H1 (cell line): ENCODE results near the gene NMD3. TPM values are rescaled to one million over a fixed set of nuclear protein-coding genes. Genes with fewer than 3 reads are reported as not detected.

ENCODE experiments used
- CTCF ChIA-PET: fragments of 300-600 bp; sonication (Branson Sonifier 250); formaldehyde crosslinking; loops from one replicate; lab custom pipeline; 2021; ENCODE audit not compliant: partially characterized antibody; lab: Charles Lee
- POLR2A ChIA-PET: fragments of 300-600 bp; sonication (Branson Sonifier 250); formaldehyde crosslinking; loops from one replicate; lab custom pipeline; 2021; ENCODE audit warnings: inconsistent platforms; ENCODE audit not compliant: partially characterized antibody; lab: Charles Lee
- DNase-seq, 2 experiments: peaks; one replicate each; pipeline versions ENCODE4 v3.0.0 to v3.0.0-alpha.2; 2010 to 2022; ENCODE audit warnings: low spot score in 2 of 2, low read depth in 1 of 2, mixed read lengths in 1 of 2
- FAIRE-seq: peaks from 2 replicates; lab custom pipeline; 2011; peaks lifted over from hg19 to GRCh38; lab: Jason Lieb, UNC
- H2AFZ ChIP-seq: 2 replicates; pipeline ENCODE4 v1.8.1; 2012; ENCODE audit warnings: low read length, inconsistent platforms
- H2AK5ac ChIP-seq: 2 replicates; pipeline ENCODE4 v1.6.1; 2013; ENCODE audit warnings: low read depth, low read length
- H2BK120ac ChIP-seq: replicated peaks from 2 replicates; pipeline ENCODE3; 2013; ENCODE audit warnings: low read depth, low read length, inconsistent platforms
- H2BK12ac ChIP-seq: 2 replicates; pipeline ENCODE4 v1.6.1; 2013; ENCODE audit warnings: low read depth, low read length
- H2BK15ac ChIP-seq: 2 replicates; pipeline ENCODE4 v1.6.1; 2013; ENCODE audit warnings: low read length
- H2BK20ac ChIP-seq: 2 replicates; pipeline ENCODE4 v1.6.1; 2013; ENCODE audit warnings: low read length
- H2BK5ac ChIP-seq: 2 replicates; pipeline ENCODE4 v1.6.1; 2013; ENCODE audit warnings: low read depth, low read length
- H3K14ac ChIP-seq: 2 replicates; pipeline ENCODE4 v1.6.1; 2013; ENCODE audit warnings: inconsistent platforms; ENCODE audit not compliant: insufficient read length
- H3K18ac ChIP-seq: 2 replicates; pipeline ENCODE4 v1.6.1; 2013; ENCODE audit warnings: low read length; ENCODE audit errors: extremely low read depth
- H3K23ac ChIP-seq: 2 replicates; pipeline ENCODE4 v1.6.1; 2013; ENCODE audit warnings: inconsistent platforms; ENCODE audit not compliant: insufficient read length
- H3K23me2 ChIP-seq: 2 replicates; pipeline ENCODE4 v1.6.1; 2013; ENCODE audit warnings: low read depth, low read length
- H3K27ac ChIP-seq: 2 replicates; pipeline ENCODE4 v1.6.1; 2011; ENCODE audit warnings: low read depth, low read length, inconsistent platforms
- H3K27me3 ChIP-seq, 4 experiments: replicated peaks in 1 of 4; 1 replicate in 1 of 4; 2 replicates in 3 of 4; pipeline versions ENCODE4 v1.6.1 to v1.8.1; 2011 to 2013; ENCODE audit warnings: low read length in 3 of 4, mild to moderate bottlenecking in 3 of 4, inconsistent platforms in 2 of 4, mixed read lengths in 2 of 4, moderate library complexity in 1 of 4; ENCODE audit not compliant: control insufficient read depth in 3 of 4, insufficient read depth in 3 of 4; ENCODE audit errors: extremely low read depth in 1 of 4
- H3K36me3 ChIP-seq, 4 experiments: 2 replicates each; pipeline versions ENCODE4 v1.6.1 to v1.8.1; 2011 to 2013; ENCODE audit warnings: mild to moderate bottlenecking in 4 of 4, low read length in 3 of 4, moderate library complexity in 2 of 4, control low read depth in 1 of 4, inconsistent platforms in 1 of 4; ENCODE audit not compliant: insufficient read depth in 4 of 4, control insufficient read depth in 2 of 4
- H3K4ac ChIP-seq: replicated peaks from 2 replicates; pipeline ENCODE3; 2013; ENCODE audit warnings: low read length, low read depth, mixed read lengths, inconsistent platforms; ENCODE audit not compliant: insufficient read length
- H3K4me1 ChIP-seq, 4 experiments: replicated peaks in 1 of 4; 1 replicate in 1 of 4; 2 replicates in 3 of 4; pipeline versions ENCODE4 v1.6.1 to v1.8.1; 2011 to 2013; ENCODE audit warnings: low read length in 3 of 4, inconsistent platforms in 2 of 4, mixed read lengths in 1 of 4; ENCODE audit not compliant: insufficient read depth in 4 of 4, control insufficient read depth in 3 of 4
- H3K4me2 ChIP-seq, 2 experiments: 2 replicates each; pipeline versions ENCODE4 v1.6.1 to v1.8.1; 2011 to 2013; ENCODE audit warnings: low read depth in 2 of 2, low read length in 2 of 2, control low read depth in 1 of 2, inconsistent platforms in 1 of 2, mild to moderate bottlenecking in 1 of 2; ENCODE audit not compliant: insufficient read depth in 1 of 2
- H3K4me3 ChIP-seq, 4 experiments: fragments of 200-600, 300-600 bp in 1 of 4; sonication (generic), shearing (Covaris generic), sonication (Bioruptor Twin) in 1 of 4; 2 replicates each; pipeline versions ENCODE4 v1.5.1 to v1.8.1; 2011 to 2016; ENCODE audit warnings: low read length in 4 of 4, low read depth in 3 of 4, control low read depth in 2 of 4, inconsistent platforms in 2 of 4, mild to moderate bottlenecking in 2 of 4, mixed read lengths in 1 of 4, moderate library complexity in 1 of 4; ENCODE audit not compliant: insufficient read depth in 2 of 4; ENCODE audit errors: extremely low read depth in 1 of 4
- H3K56ac ChIP-seq: replicated peaks from 2 replicates; pipeline ENCODE3; 2013; ENCODE audit warnings: low read depth, mild to moderate bottlenecking, mixed read lengths, low read length, inconsistent platforms; ENCODE audit not compliant: insufficient read length
- H3K79me1 ChIP-seq: 2 replicates; pipeline ENCODE4 v1.6.1; 2013; ENCODE audit warnings: low read depth, low read length, control low read depth
- H3K79me2 ChIP-seq, 2 experiments: 2 replicates each; pipeline versions ENCODE4 v1.6.1 to v1.8.1; 2012 to 2013; ENCODE audit warnings: low read length in 2 of 2, mild to moderate bottlenecking in 2 of 2, inconsistent platforms in 1 of 2; ENCODE audit not compliant: insufficient read depth in 2 of 2, control insufficient read depth in 1 of 2
- H3K9ac ChIP-seq, 4 experiments: replicated peaks in 1 of 4; 1 replicate in 1 of 4; 2 replicates in 3 of 4; pipeline versions ENCODE4 v1.6.1 to v1.8.1; 2011 to 2013; ENCODE audit warnings: low read depth in 3 of 4, low read length in 3 of 4, control low read depth in 2 of 4, mild to moderate bottlenecking in 2 of 4, moderate library complexity in 2 of 4, inconsistent platforms in 1 of 4; ENCODE audit errors: extremely low read depth in 1 of 4
- H3K9me3 ChIP-seq, 2 experiments: 2 replicates each; pipeline versions ENCODE4 v1.6.1 to v1.8.1; 2012 to 2013; ENCODE audit warnings: mild to moderate bottlenecking in 2 of 2, moderate library complexity in 2 of 2, control low read depth in 1 of 2, inconsistent platforms in 1 of 2, low read depth in 1 of 2, low read length in 1 of 2, mixed read lengths in 1 of 2; ENCODE audit not compliant: insufficient read depth in 2 of 2
- H4K20me1 ChIP-seq, 2 experiments: replicated peaks in 1 of 2; 2 replicates each; pipeline versions ENCODE3 to v1.8.1; 2011 to 2013; ENCODE audit warnings: inconsistent platforms in 2 of 2, low read length in 2 of 2, mild to moderate bottlenecking in 1 of 2; ENCODE audit not compliant: insufficient read depth in 2 of 2, control insufficient read depth in 1 of 2
- H4K5ac ChIP-seq: 2 replicates; pipeline ENCODE4 v1.6.1; 2013; ENCODE audit warnings: low read length, low read depth, mixed read lengths, inconsistent platforms; ENCODE audit not compliant: insufficient read length
- H4K8ac ChIP-seq: 2 replicates; pipeline ENCODE4 v1.8.0; 2013; ENCODE audit warnings: mild to moderate bottlenecking, moderate library complexity, low read length, inconsistent platforms; ENCODE audit not compliant: insufficient read depth; ENCODE audit errors: extremely low read depth
- H4K91ac ChIP-seq: replicated peaks from 2 replicates; pipeline ENCODE3; 2013; ENCODE audit warnings: low read length, mixed read lengths, inconsistent platforms; ENCODE audit not compliant: insufficient read length
- ASH2L ChIP-seq: fragments of 200-600, 300-600 bp; sonication (generic); IDR thresholded peaks from one replicate; pipeline ENCODE4 v1.7.1; 2017; ENCODE audit warnings: low read length
- CEBPB ChIP-seq: IDR thresholded peaks from 2 replicates; pipeline ENCODE4 v1.6.1; 2012; ENCODE audit warnings: low read depth, low read length
- CHD1 ChIP-seq: IDR thresholded peaks from 2 replicates; pipeline ENCODE4 v1.6.1; 2012; ENCODE audit warnings: low read depth, low read length, improper control_type of control experiment
- CTBP2 ChIP-seq: IDR thresholded peaks from 2 replicates; pipeline ENCODE4 v1.7.0; 2011; ENCODE audit warnings: borderline replicate concordance, mild to moderate bottlenecking, moderate library complexity, mixed read lengths, low read length; ENCODE audit not compliant: insufficient read depth, insufficient read length
- KDM1A ChIP-seq: fragments of 200-600, 300-600 bp; sonication (generic); IDR thresholded peaks from 2 replicates; pipeline ENCODE4 v1.7.1; 2016; ENCODE audit warnings: mild to moderate bottlenecking, low read length, borderline replicate concordance
- NRF1 ChIP-seq: IDR thresholded peaks from 2 replicates; pipeline ENCODE4 v1.6.1; 2011; ENCODE audit warnings: mild to moderate bottlenecking, low read depth, low read length, improper control_type of control experiment
- POLR2AphosphoS5 ChIP-seq: IDR thresholded peaks from 2 replicates; pipeline ENCODE4 v1.6.1; 2011; ENCODE audit warnings: low read depth, low read length
- RBBP5 ChIP-seq: IDR thresholded peaks from 2 replicates; pipeline ENCODE4 v1.7.1; 2012; ENCODE audit warnings: low read depth, mild to moderate bottlenecking, inconsistent platforms, low read length, moderate library complexity, borderline replicate concordance
- RFX5 ChIP-seq: IDR thresholded peaks from 2 replicates; pipeline ENCODE4 v1.6.1; 2011; ENCODE audit warnings: low read depth, low read length, improper control_type of control experiment, borderline replicate concordance
- RXRA ChIP-seq: IDR thresholded peaks from 2 replicates; pipeline ENCODE4 v1.6.1; 2011; ENCODE audit warnings: low read depth, mild to moderate bottlenecking, low read length, moderate library complexity; ENCODE audit not compliant: insufficient read depth
- SP1 ChIP-seq: IDR thresholded peaks from 2 replicates; pipeline ENCODE4 v1.6.1; 2011; ENCODE audit warnings: low read depth, low read length
- SRF ChIP-seq: IDR thresholded peaks from 2 replicates; pipeline ENCODE4 v1.6.1; 2011; ENCODE audit warnings: mild to moderate bottlenecking, low read depth, low read length, moderate library complexity
- TAF1 ChIP-seq: IDR thresholded peaks from 2 replicates; pipeline ENCODE4 v1.6.1; 2011; ENCODE audit warnings: mild to moderate bottlenecking, low read depth, low read length
- TBP ChIP-seq: IDR thresholded peaks from 2 replicates; pipeline ENCODE4 v1.6.1; 2011; ENCODE audit warnings: low read depth, low read length, improper control_type of control experiment
- polyA plus RNA-seq, 7 experiments: library from polyadenylated mRNA; depleted of rRNA in 3 of 7; stranded (reverse) in 5 of 7; unstranded in 2 of 7; fragments of >200 nt in 5 of 7; fragments of 200-250 nt in 2 of 7; gene quantifications; 1 replicate in 5 of 7; 2 replicates in 1 of 7; 4 replicates in 1 of 7; pipeline versions ENCODE4 v1.2.1 to v1.2.3, GENCODE V29; 2011 to 2013; ENCODE audit warnings: missing spikeins in 2 of 7, mixed read lengths in 2 of 7
- total RNA-seq: library from RNA; stranded (reverse); fragmentation: NEBNext Ultra II Directional; extraction: Animal tissue kit (Norgen Biotek cat#: 25700); gene quantifications from 2 replicates; pipeline ENCODE4 v1.2.1, GENCODE V29; 2021

The NMD3 gene
- total and polyA plus RNA-seq, 2 of the 8 experiments (the other 6 are each of a cell fraction or from before 2014, with no cell fraction given), result 12.1 to 64.2 TPM

DNA sequence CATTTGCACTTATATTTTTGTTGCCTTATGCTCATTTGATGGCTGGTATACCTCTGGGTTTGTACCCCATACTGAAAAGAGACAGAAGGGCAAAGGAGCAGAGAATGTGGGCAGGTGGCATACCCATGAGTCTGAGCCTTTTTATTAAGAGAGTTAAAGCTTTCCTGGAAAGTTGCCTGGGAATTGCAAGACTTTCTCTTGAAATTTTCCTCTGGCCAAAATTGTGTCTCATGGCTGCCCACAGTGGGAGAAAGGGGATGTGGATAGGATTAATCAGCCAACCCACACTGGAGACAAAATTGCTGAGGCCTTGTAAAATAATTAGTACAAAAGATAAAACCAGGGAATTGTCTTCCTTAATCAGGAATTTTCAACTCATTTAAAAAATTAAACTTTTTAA, 8.2 kb upstream of the NMD3 start:
- Histone ChIP-seq H3K79me1 (no peaks in the 10 kb centered on the region), H3K23ac (no peak overlapping the region), H2AK5ac (no peak overlapping the region), H4K8ac (no peak overlapping the region), H3K23me2 (no peaks in the 10 kb centered on the region), H2AFZ (no peak overlapping the region), H3K14ac (no peak overlapping the region), H3K9me3 (no peaks in the 10 kb centered on the region), H3K4me1 (peaks cover 0 to 3% (median 1%) of the 10 kb centered on the region in 4 experiments; a peak in 1 of 7 replicates), H4K20me1 (no peaks in the 10 kb centered on the region), H3K79me2 (no peaks in the 10 kb centered on the region), H3K27ac (no peak overlapping the region), H2BK15ac (no peak overlapping the region), H2BK20ac (no peak overlapping the region), H2BK120ac (no peak overlapping the region), H3K4me2 (no peak overlapping the region), H4K5ac (no peak overlapping the region), H3K27me3 (peaks cover 0 to 1% (median 0%) of the 10 kb centered on the region in 4 experiments; a peak in 1 of 7 replicates), H4K91ac (no peak overlapping the region), H2BK5ac (no peak overlapping the region), H3K56ac (no peak overlapping the region), H2BK12ac (no peak overlapping the region), H3K18ac (no peak overlapping the region), H3K4me3 (no peak overlapping the region), H3K36me3 (no peaks in the 10 kb centered on the region), H3K9ac (no peak overlapping the region), H3K4ac (no peak overlapping the region)
- FAIRE-seq, result no peak
- ChIA-PET POLR2A (no interaction called here), CTCF (interaction anchor here (1.0 to 2.3 kb wide), 4 partner anchors 11 to 526 kb away, joined by 3 to 10 read pairs (median 4); no protein-coding TSS in a partner anchor)
- TF ChIP-seq CTBP2 (no peak), CEBPB (no peak), ASH2L (no peak), TBP (no peak), RBBP5 (no peak), TAF1 (no peak), SRF (no peak), RFX5 (no peak), CHD1 (no peak), RXRA (no peak), KDM1A (no peak), POLR2AphosphoS5 (no peak), NRF1 (no peak), SP1 (no peak)
- DNase-seq, result no peak
